GM18951 (cell line): ENCODE measurements around the gene UBAC1.

Experiments
- POLR2A ChIP-seq: IDR thresholded peaks from 4 replicates; pipeline ENCODE4 v1.6.1; 2011; ENCODE audit warnings: mild to moderate bottlenecking; ENCODE audit not compliant: insufficient read length, insufficient read depth; ENCODE audit errors: extremely low read depth
- in situ Hi-C: fragments of 300-500 bp; cut with MboI; formaldehyde crosslinking; loops from one replicate; pipeline ENCODE4 v1.12.0; 2022; ENCODE audit warnings: low sequenced_read_pairs, mixed read lengths, inconsistent platforms; ENCODE audit not compliant: unreplicated experiment

Gene UBAC1

DNA sequence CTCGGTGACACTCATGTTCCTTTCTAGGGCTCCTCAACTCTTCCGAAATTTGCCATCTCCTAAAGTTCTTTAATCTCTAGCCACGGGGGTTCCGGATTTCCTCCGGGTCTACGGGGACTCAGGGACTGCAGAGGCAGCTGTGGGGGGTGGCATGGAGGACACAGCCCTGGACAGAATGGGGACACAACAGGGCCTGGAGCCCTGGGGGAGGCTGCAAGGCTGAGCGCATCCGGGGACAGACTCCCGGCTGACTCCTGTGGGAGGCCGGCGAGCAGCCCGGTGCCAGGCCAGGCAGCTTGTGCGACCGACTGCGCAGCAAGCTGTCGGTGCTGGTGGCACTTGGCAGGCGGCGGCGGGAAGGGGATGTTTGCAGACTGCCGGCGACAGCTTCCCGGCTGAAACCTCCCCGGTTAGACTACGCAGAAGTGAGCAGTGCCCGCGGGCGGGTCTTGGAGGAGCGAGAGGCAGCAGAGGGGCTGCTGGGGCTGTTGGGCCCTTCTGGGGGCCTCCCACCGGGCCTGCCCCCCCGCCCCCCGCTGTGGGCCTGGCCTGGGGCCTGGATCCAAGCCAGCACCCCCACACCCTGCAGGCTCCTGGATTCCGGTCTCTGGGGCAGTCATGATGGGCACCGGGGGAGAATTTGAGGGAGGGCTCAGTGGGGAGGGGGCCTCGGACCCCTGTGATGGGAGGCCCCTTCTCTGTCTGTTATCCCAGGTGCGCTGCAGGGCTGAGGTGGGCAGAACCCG lies 28.7 kb upstream of the UBAC1 start:
- in situ Hi-C loops, result no loop called here
- TF ChIP-seq POLR2A, result no peak

DNA sequence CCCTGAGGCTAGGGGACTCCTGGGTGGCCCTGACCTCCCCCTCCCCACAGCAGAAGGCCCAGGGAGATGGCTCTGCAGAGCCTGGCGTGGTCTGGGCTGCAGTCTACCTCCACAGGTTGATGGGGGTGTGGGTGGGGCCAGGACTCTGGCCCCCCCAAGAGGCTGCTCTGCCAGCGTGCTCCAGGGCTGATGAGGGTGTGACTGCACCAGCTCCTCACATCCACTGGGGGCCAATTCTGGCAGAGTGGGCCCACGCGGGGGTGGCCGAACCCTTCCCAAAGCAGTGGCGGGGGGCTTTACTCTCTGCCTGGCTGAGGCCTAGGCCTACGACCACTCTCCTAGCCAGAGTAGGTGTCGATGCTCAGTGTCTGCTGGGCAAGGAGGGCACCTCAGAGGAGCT lies 28.0 kb upstream of the UBAC1 start:
- TF ChIP-seq POLR2A, result no peak
- in situ Hi-C loops, result no loop called here

DNA sequence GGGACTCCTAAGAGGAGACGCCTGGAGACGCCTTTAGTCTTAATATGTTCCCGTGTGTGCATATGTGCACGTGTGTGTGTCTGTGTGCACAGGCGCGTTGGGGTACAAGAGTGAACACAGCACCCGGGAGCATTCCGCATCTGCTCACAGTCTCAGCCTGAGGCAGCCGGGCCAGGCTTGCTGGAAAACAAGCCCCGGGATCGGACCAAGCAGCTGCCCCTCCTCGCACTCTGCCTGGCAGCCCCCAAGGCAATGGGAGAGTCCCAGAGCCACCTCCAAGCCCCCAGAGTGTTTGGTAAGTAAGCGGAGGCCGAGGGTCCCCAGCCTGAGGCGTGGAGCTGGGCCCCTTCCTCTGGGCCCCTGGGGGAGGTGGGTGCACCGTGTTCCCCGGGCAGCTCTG lies 27.3 kb upstream of the UBAC1 start:
- TF ChIP-seq POLR2A, result no peak
- in situ Hi-C loops, result no loop called here

DNA sequence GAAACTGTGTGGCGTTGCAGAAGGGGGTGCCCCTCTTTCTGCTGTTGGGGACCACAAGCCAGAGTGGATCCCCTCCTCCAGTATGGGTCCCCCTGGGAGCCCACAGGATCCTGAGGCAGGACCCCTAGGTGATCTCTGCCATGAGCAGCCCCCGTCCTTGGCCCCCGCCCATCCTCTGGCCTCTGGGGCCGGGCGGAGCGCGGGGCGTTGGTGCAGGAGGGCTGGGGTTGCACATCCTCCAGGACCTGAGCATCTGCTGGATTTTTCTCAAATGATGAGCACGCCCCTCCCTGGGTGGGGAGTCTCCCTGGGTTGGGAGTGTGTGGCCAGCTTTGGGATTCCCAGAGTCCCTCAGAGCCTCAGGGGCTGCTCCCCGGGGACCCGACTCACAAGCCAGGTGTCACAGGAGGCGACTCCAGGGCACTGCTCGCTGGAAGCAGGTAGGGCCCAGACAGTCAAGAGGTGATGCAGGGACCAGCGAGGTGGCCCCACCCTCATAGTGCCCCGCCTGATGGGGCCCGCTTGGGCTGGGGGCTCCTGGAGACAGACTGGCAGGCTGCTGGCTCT lies 26.7 kb upstream of the UBAC1 start:
- in situ Hi-C loops, result no loop called here

DNA sequence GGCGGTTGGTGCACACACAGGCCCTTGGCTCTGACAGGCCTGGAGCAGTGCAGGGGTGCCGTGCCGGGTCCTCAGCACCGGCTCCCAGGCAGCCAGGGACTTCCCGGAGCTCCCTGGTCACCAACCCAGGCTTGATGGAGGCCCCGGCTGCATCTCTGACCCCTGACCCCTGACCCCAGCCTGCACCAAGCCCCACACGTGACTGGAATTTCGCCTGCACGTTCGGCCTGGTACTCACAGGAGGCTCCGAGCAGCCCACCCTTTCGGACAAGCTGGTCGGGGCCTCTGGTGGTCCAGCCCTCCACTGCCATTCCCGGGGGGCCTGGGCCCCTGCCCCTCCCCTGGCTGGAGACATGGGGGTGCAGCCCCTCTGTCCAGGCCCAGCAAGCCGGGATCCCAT lies 25.4 kb upstream of the UBAC1 start:
- no peak for TF ChIP-seq POLR2A
- in situ Hi-C loops, result no loop called here

More for the DNA sequence above, 26.7 kb upstream of the UBAC1 start:
- TF ChIP-seq POLR2A, result no peak

DNA sequence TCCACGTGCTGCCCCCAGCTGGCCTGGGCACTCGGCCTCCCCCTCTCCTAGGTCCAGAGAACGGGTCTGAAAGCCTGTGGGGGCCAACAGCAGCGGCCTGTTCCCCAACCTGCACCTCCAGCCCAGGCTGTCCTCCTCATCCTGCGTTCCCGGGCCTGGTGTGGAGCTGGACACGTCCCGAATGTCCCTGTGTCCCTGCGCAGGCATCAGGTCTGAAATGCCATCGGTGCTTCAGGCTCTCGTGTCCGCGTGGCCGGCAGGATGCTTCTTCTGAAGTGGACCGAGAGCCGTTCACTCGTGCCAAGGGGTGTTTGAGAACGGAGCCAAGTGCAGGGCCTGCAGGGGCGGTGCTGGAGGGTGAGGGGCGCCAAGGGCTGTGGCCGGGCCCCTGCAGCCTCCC lies 24.7 kb upstream of the UBAC1 start:
- no peak for TF ChIP-seq POLR2A
- in situ Hi-C loops, result no loop called here

DNA sequence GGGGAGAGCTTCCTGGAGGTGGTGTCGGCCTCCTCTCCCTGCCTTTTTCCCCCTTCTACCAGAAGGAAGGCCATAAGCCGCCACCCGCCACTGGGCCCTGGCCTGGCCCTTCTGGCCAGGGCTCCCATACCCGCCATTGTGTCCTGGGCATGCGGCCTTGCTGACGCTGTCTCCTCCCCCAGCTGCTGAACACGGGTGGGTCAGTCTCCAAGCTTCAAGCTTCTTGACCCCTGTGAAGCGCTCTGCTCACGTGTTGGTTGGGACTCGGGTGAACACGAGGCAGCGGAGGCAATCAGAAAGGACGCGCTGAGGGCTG lies 24.2 kb upstream of the UBAC1 start:
- TF ChIP-seq POLR2A, result no peak
- in situ Hi-C loops, result no loop called here

DNA sequence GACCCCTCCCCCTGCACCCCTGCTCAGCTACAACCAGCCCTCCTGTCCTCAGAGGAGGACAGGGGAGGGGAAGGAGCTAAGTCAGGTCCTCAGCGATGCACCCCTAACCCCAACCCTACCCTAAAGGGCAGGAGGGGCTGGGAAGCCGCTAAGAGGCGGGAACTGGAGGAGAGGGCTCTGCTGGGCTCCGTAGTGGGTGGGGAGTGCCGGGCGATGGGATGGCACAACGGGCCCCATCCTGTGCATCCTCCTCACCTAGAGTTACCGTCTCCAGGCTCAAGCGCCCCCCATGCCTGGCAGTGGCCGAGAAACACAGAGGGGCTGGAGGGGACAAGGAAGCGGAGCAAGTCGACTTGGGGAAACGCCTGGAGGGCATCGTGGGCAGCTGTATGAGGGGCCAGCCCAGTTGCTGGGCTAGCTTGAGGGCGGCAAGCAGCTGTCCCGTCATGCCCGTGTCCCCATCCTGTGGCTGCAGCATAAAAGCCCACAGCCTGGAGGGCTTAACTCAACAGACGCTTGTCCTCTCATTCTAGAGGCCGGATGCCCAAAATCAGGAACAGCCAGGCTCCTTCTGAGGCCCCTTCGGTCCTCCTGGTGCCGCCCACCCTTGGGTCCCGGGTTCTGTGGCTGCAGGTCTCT lies 23.0 kb upstream of the UBAC1 start:
- TF ChIP-seq POLR2A, result no peak
- in situ Hi-C loops, result no loop called here

DNA sequence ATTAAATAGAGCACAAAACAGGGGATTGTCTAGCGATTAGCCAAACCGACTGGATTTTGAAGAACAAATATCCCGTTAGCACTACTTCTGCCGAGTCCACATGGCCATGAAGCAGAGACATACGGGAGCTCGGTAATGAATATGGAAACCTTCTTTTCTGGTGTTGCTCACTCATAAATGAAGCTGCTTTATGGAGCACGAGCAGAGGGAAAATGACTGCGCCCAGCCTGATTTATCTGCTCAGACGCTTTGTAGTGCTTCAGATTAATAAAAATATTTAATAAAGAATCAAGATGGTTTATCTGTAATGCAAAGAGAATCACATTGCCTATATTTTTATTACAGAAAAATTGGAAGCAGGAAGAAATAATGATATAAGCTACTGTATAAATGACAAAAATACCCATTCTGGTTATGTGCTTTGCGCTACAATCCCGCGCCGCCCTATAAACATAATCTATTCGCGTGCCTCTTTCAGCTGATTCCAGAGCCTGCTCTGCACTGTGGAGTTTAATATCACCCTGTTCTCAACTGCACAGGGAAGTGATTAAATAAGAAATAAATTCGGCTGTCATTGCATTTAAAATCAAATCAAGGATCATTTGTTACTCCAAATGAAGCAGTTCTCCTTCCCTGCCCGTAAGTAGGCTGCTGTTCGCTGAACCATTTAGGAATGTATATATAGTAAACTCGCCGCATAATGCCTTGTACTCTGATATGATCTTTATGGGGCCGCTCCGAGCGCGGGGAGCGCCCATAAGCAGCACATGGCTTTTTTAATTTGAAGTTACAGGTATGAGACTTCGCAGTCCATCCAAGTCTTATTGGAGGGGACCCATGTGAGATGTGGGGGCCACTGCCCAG lies 22.3 kb upstream of the UBAC1 start:
- in situ Hi-C loops, result no loop called here
- no peak for TF ChIP-seq POLR2A

DNA sequence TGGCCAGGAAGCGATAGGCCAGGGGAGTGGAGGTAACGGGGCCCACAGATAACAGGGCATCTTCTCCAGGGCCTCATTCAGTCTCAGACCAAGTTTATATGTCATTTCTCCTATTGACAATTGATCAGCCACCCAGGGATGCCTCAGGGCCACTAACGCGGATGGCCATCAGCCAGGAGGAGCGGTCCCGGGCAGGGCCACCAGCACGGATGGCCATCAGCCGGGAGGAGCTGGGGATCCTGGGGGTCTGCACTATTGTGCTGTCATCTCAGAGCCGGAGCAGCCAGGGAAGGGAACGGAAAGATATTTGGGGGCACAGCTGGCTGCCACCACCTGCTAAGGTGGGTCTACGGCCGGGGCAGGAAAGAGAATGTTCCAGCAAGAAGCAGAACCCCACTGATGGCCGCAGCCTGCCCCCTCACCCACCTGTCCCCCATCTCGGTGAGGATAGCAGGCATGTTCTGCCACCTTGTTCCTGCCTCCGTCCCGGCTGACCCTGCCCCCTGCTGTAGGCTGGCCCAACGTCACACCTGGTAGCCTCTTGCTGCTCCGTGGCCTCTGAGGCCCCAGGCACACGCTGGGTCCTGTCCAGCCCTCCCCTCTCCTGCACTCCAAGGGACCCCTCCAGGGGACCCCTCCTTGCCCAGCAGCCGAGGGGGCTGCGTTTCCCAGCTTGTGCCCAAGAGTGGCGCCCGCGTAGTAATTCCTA lies 21.5 kb upstream of the UBAC1 start:
- no peak for TF ChIP-seq POLR2A
- in situ Hi-C loops, result no loop called here

DNA sequence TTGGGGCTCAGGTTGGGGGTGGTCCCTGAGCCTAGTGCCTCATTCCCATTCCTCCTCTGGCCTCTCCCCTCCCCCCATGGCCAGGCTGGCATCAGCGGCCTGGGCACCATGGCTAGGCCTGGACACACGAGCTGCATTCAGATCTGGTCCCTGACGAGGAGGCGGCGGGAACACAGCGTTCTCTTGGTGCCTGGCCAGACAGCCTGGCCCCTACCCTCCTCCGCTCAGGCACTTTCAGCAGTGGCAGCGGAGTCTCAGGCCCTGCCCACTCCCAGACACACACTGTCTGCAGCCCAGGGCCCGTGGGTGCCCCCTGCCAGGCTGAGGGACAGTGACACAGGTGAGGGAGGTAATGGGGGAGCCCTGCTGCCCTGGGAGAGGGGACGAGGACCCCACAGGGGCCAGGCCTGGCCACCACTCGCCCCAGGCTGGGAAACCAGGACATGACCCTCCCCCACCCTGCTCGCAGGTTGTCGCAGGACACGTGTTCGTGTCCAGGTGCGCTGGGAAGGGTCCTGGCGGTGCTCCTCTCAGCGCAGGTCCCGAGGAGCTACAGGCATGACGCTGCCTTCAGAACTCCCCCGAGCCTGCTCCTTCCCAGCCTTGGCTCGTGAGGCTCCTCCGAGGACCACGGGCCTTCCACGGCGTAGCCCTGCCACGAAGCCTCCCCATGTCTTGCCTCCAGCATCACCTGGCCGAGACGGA lies 19.9 kb upstream of the UBAC1 start:
- TF ChIP-seq POLR2A, result no peak
- in situ Hi-C loops, result no loop called here

DNA sequence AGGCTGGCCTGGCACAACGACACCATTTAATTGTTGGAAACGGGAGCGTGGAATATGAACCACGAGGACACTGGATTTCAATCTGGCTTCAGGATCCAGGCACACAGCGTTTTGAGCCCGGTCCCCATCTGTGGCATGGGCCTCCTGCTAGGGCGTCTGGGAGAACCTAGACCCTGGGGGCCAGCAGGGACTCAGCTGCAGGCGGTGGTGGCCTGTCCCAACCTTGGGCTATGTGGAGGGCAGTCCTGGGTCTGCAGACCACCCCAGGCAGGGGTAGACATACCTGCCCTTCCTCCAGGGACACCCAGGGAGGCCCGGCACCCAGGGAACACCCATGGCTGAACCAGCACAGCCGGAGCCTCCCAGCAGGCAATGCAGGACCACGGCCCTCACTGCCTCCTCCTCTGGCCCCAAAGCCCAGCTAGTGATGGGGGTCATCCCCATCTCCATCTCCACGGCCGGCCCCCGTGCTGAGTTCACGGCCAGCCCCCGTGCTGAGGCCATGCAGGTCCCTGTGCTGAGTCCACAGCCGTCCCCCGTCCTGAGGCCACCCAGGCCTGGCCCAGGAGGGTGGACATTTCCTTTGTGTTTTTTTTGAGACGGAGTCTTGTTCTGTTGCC lies 18.5 kb upstream of the UBAC1 start:
- in situ Hi-C loops, result no loop called here
- TF ChIP-seq POLR2A, result no peak
